Measurements from ENCODE around the gene GPC6.

The GPC6 gene

GRCh38 chr13:93628136-93628797, 401.7 kb downstream of the GPC6 start:
- peak overlapping the region; percentile 2; the same call in 1 of the 2 replicates for H3K4me3 ChIP-seq (ENCODE audit: low read length)
- no peak overlapping the region for H3K9ac ChIP-seq (ENCODE audit: low read depth, low read length)
- H3K9me3 ChIP-seq (ENCODE audit: insufficient read depth, low read depth, low read length), result no peaks in the 10 kb centered on the region
- H3K27ac ChIP-seq (ENCODE audit: low read length), result no peak overlapping the region
- peaks cover 16% of the 10 kb centered on the region; the same call in 1 of the 2 replicates for H3K4me1 ChIP-seq (ENCODE audit: insufficient read depth, low read length)
- H3K36me3 ChIP-seq (ENCODE audit: insufficient read depth, low read depth, low read length), result no peaks in the 10 kb centered on the region
- H3K27me3 ChIP-seq (ENCODE audit: insufficient read depth, low read length), result no peaks in the 10 kb centered on the region

DNA sequence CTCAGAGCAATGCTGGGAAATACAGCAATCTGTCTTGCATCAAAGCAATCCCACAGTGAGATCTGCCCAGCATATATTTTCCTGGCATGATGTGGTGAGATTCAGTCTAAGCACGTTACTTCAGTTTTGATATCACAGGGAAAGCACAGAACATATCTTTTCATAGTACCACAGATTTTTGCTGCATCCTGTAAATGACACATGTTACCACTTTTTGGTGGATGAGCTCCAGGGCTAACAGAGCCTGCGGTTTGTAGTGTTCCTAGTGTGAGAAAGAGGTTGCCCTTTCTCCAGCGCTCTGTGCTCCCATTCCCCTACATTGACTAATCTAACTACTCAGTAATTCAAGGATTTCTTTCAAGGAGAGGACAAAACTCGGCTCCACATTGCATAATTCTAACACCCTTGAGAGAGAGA, 409.0 kb downstream of the GPC6 start:
- H3K27me3 ChIP-seq (ENCODE audit: insufficient read depth, low read length), result no peaks in the 10 kb centered on the region
- H3K9me3 ChIP-seq (ENCODE audit: insufficient read depth, low read depth, low read length), result no peaks in the 10 kb centered on the region
- no peaks in the 10 kb centered on the region for H3K36me3 ChIP-seq (ENCODE audit: insufficient read depth, low read depth, low read length)
- H3K9ac ChIP-seq (ENCODE audit: low read depth, low read length), result no peak overlapping the region
- H3K27ac ChIP-seq (ENCODE audit: low read length), result no peak overlapping the region
- H3K4me3 ChIP-seq (ENCODE audit: low read length), result no peak overlapping the region
- H3K4me1 ChIP-seq (ENCODE audit: insufficient read depth, low read length), result no peaks in the 10 kb centered on the region

DNA sequence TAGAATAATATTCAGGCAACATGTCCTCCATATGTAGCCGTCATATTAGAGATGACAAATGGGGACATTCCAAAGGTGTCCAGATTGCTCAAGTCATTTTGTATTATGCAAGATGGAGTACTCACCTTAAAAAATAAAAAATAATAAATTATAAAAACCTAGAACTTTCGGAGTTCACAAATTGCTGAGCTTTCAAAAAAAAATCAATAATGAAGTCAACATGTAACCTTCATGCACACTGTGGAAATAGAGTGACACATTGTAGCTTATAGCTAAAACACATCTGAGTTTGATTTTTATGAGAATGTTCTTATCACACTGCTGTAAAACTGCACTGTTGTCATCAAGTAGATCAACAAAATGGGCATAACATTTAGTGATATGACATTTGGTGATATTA, 411.2 kb downstream of the GPC6 start:
- Histone ChIP-seq H3K4me1 (ENCODE audit: insufficient read depth, low read length) (no peaks in the 10 kb centered on the region), H3K27me3 (ENCODE audit: insufficient read depth, low read length) (no peaks in the 10 kb centered on the region), H3K36me3 (ENCODE audit: insufficient read depth, low read depth, low read length) (no peaks in the 10 kb centered on the region), H3K4me3 (ENCODE audit: low read length) (no peak overlapping the region), H3K9ac (ENCODE audit: low read depth, low read length) (no peak overlapping the region), H3K9me3 (ENCODE audit: insufficient read depth, low read depth, low read length) (no peaks in the 10 kb centered on the region), H3K27ac (ENCODE audit: low read length) (no peak overlapping the region)

DNA sequence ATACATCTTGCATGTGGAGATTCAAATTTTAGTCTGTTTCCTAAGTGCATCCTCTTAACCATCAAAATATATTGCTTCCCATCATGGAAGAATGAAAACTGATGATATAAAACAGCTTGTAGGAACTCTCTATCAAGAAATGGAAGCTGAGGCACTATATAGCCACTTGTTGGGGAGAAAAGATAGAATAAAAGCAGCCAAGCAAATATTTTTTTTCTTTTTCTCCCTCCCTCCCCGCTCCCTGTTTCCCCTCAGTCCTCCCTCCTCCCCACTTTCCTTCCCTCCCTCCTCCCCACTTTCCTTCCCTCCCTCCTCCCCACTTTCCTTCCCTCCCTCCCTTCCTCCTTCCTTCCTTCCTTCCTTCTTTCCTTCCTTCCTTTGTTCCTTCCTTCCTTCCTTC, 413.8 kb downstream of the GPC6 start:
- H3K27ac ChIP-seq (ENCODE audit: low read length), result no peak overlapping the region
- H3K9me3 ChIP-seq (ENCODE audit: insufficient read depth, low read depth, low read length), result no peaks in the 10 kb centered on the region

DNA sequence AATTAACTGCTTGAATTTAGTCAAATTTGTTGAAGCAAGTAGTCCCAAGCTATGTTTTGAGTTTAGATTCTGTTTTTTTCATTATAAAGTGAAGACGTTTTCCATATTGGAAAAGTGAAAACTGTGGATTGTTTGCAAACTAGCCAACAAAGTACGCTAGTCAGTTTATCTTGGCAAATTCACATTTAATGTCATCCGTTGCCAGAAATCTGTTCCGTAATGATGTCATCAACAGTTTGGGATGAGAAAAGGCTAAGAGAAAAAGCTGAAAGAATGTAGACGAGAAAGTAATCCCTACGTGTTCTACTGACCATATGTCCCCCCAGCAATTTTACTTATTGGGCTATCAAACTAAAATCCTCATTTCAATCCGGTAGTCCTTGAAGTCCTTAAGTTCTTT, 419.6 kb downstream of the GPC6 start:
- H3K4me3 ChIP-seq (ENCODE audit: low read length), result no peak overlapping the region
- H3K27ac ChIP-seq (ENCODE audit: low read length), result no peak overlapping the region

More for the DNA sequence above, 413.8 kb downstream of the GPC6 start:
- no peak overlapping the region for H3K9ac ChIP-seq (ENCODE audit: low read depth, low read length)
- no peaks in the 10 kb centered on the region for H3K27me3 ChIP-seq (ENCODE audit: insufficient read depth, low read length)
- no peaks in the 10 kb centered on the region for H3K4me1 ChIP-seq (ENCODE audit: insufficient read depth, low read length)
- no peak overlapping the region for H3K4me3 ChIP-seq (ENCODE audit: low read length)
- no peaks in the 10 kb centered on the region for H3K36me3 ChIP-seq (ENCODE audit: insufficient read depth, low read depth, low read length)

GRCh38 chr13:93649496-93649895, 422.9 kb downstream of the GPC6 start:
- no peaks in the 10 kb centered on the region for H3K36me3 ChIP-seq (ENCODE audit: insufficient read depth, low read depth, low read length)
- no peaks in the 10 kb centered on the region for H3K4me1 ChIP-seq (ENCODE audit: insufficient read depth, low read length)
- no peaks in the 10 kb centered on the region for H3K9me3 ChIP-seq (ENCODE audit: insufficient read depth, low read depth, low read length)

More for the DNA sequence above, 419.6 kb downstream of the GPC6 start:
- Histone ChIP-seq H3K36me3 (ENCODE audit: insufficient read depth, low read depth, low read length) (no peaks in the 10 kb centered on the region), H3K9ac (ENCODE audit: low read depth, low read length) (no peak overlapping the region), H3K9me3 (ENCODE audit: insufficient read depth, low read depth, low read length) (no peaks in the 10 kb centered on the region), H3K4me1 (ENCODE audit: insufficient read depth, low read length) (no peaks in the 10 kb centered on the region), H3K27me3 (ENCODE audit: insufficient read depth, low read length) (no peaks in the 10 kb centered on the region)

GRCh38 chr13:93653776-93654175, 427.2 kb downstream of the GPC6 start:
- Histone ChIP-seq H3K9me3 (ENCODE audit: insufficient read depth, low read depth, low read length) (no peaks in the 10 kb centered on the region), H3K27ac (ENCODE audit: low read length) (no peak overlapping the region), H3K9ac (ENCODE audit: low read depth, low read length) (no peak overlapping the region), H3K4me1 (ENCODE audit: insufficient read depth, low read length) (no peaks in the 10 kb centered on the region), H3K27me3 (ENCODE audit: insufficient read depth, low read length) (no peaks in the 10 kb centered on the region), H3K36me3 (ENCODE audit: insufficient read depth, low read depth, low read length) (no peaks in the 10 kb centered on the region), H3K4me3 (ENCODE audit: low read length) (no peak overlapping the region)

More at GRCh38 chr13:93649496-93649895, 422.9 kb downstream of the GPC6 start:
- H3K9ac ChIP-seq (ENCODE audit: low read depth, low read length), result no peak overlapping the region
- H3K27me3 ChIP-seq (ENCODE audit: insufficient read depth, low read length), result no peaks in the 10 kb centered on the region
- H3K4me3 ChIP-seq (ENCODE audit: low read length), result no peak overlapping the region
- H3K27ac ChIP-seq (ENCODE audit: low read length), result no peak overlapping the region

DNA sequence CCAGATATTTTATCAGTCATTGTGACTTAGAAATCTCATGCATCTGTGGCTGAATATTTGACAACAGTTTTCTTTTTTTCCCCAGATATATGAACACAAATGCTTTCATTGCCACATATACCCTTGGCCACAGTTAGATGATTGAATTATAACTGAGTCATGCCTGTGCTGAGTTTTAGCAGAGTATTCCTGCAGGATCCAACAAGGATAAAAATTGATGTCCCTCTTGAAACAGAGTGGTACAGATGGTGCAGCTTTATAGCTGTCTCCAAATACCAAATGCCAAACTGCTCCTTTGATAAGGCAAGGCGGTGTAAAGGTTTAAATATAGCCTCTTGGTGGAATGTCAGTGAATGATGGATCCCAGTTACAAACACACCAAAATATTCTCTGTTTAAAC, 428.5 kb downstream of the GPC6 start:
- Histone ChIP-seq H3K9ac (ENCODE audit: low read depth, low read length) (no peak overlapping the region), H3K27me3 (ENCODE audit: insufficient read depth, low read length) (no peaks in the 10 kb centered on the region), H3K4me1 (ENCODE audit: insufficient read depth, low read length) (no peaks in the 10 kb centered on the region), H3K36me3 (ENCODE audit: insufficient read depth, low read depth, low read length) (no peaks in the 10 kb centered on the region), H3K4me3 (ENCODE audit: low read length) (no peak overlapping the region), H3K27ac (ENCODE audit: low read length) (no peak overlapping the region), H3K9me3 (ENCODE audit: insufficient read depth, low read depth, low read length) (no peaks in the 10 kb centered on the region)

DNA sequence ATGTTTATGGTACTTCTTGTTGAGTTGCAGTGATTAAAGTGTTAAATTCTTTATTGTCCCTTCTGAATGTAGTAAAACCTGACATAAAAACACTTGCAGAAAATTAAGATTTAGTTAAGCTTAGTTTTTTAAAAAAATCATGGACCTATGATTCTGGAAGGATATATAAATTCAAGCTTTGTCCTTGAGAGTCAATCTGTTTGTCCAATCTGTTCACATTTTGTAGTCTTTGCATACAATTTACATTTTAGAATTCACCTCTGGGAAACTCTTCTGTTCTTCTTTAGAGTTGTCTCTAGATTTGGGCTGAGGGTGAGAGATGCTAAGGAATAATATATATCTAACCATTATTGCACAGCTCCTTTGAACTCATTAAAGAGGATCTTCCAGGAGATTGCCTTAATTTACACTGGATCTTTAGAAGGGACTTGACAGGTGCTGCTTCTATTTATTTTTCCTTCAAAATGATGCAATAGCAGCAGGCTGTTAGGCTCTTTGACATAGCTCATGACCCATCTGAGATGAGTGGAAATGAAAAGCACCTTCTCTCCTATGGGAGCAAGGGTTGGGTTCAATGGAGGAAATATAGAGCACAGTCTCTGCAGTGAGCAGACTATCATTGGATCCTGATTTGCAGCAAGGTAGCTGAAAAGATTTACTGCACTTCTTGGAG, 433.9 kb downstream of the GPC6 start:
- Histone ChIP-seq H3K27ac (ENCODE audit: low read length) (no peak overlapping the region), H3K9ac (ENCODE audit: low read depth, low read length) (no peak overlapping the region), H3K27me3 (ENCODE audit: insufficient read depth, low read length) (no peaks in the 10 kb centered on the region), H3K4me1 (ENCODE audit: insufficient read depth, low read length) (no peaks in the 10 kb centered on the region), H3K36me3 (ENCODE audit: insufficient read depth, low read depth, low read length) (no peaks in the 10 kb centered on the region), H3K4me3 (ENCODE audit: low read length) (no peak overlapping the region), H3K9me3 (ENCODE audit: insufficient read depth, low read depth, low read length) (no peaks in the 10 kb centered on the region)

DNA sequence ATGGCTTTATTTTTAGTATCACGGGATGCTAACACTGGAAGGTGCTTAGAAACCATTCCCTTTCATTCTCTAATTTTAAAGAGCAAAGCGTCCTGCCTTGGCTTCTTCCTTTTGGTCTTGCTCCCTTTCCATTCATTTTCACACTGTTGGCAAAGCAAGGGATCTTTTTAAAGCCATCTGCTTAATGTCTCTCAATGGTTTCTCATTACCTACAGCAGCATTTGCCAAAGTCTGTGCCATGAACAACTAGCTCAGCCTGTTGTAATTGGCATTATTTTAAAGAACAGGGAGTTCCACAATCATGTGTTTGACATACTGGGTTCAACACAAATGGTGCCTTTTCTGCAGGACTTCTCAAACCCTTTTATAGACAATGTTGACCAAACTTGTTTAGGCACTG, 444.3 kb downstream of the GPC6 start:
- Histone ChIP-seq H3K36me3 (ENCODE audit: insufficient read depth, low read depth, low read length) (no peaks in the 10 kb centered on the region), H3K4me1 (ENCODE audit: insufficient read depth, low read length) (no peaks in the 10 kb centered on the region), H3K9ac (ENCODE audit: low read depth, low read length) (no peak overlapping the region), H3K9me3 (ENCODE audit: insufficient read depth, low read depth, low read length) (no peaks in the 10 kb centered on the region), H3K27ac (ENCODE audit: low read length) (no peak overlapping the region), H3K4me3 (ENCODE audit: low read length) (no peak overlapping the region), H3K27me3 (ENCODE audit: insufficient read depth, low read length) (no peaks in the 10 kb centered on the region)

GRCh38 chr13:93672996-93673395, 446.4 kb downstream of the GPC6 start:
- Histone ChIP-seq H3K4me1 (ENCODE audit: insufficient read depth, low read length) (no peaks in the 10 kb centered on the region), H3K27ac (ENCODE audit: low read length) (no peak overlapping the region), H3K36me3 (ENCODE audit: insufficient read depth, low read depth, low read length) (no peaks in the 10 kb centered on the region), H3K9ac (ENCODE audit: low read depth, low read length) (no peak overlapping the region), H3K9me3 (ENCODE audit: insufficient read depth, low read depth, low read length) (no peaks in the 10 kb centered on the region), H3K4me3 (ENCODE audit: low read length) (no peak overlapping the region), H3K27me3 (ENCODE audit: insufficient read depth, low read length) (no peaks in the 10 kb centered on the region)

GRCh38 chr13:93673885-93674284, 447.3 kb downstream of the GPC6 start:
- Histone ChIP-seq H3K27me3 (ENCODE audit: insufficient read depth, low read length) (no peaks in the 10 kb centered on the region), H3K9me3 (ENCODE audit: insufficient read depth, low read depth, low read length) (no peaks in the 10 kb centered on the region), H3K27ac (ENCODE audit: low read length) (no peak overlapping the region), H3K9ac (ENCODE audit: low read depth, low read length) (no peak overlapping the region), H3K4me3 (ENCODE audit: low read length) (no peak overlapping the region), H3K4me1 (ENCODE audit: insufficient read depth, low read length) (no peaks in the 10 kb centered on the region), H3K36me3 (ENCODE audit: insufficient read depth, low read depth, low read length) (no peaks in the 10 kb centered on the region)
